ENCODE data around the gene TLE4. TPM values are rescaled to one million over a fixed set of nuclear protein-coding genes. Genes with fewer than 3 reads are reported as not detected.

Gene TLE4
- total and polyA plus RNA-seq, 2 donors = 28.7 to 41.7 TPM

- Histone ChIP-seq H3K27ac (ENCODE audit: low read depth) (no peak overlapping the region), H3K4me1 (ENCODE audit: insufficient read depth) (no peaks in the 10 kb centered on the region), H3K36me3 (ENCODE audit: insufficient read depth) (no peaks in the 10 kb centered on the region), H3K4me3 (ENCODE audit: low read depth, low read length) (no peak overlapping the region)
- peak; percentile 33 for DNase-seq (ENCODE audit: extremely low spot score)
- 23% methylated on average over 6 of the region's 6 CpGs for WGBS
Observed at GRCh38 chr9:79662537-79662956, 90.8 kb downstream of the TLE4 start.

DNA sequence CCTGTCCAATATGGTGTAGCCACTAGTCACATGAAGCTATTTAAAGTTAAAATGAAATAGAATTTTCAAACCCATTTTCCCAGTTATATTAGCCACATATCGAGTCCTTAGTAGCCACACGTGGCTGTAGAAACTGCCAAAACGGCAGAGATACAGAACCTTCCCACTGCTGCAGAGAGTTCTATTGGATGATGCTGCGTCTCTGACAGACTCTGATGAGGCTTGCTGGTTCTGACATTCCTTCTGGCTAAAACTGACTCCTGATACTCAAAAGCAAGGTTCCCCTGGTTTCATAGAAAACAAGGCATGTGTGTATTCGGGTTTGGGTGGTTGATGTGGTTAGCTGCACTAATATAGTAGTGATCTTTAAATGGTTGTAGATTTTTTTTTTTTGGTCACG, 91.5 kb downstream of the TLE4 start:
- WGBS = 54% methylated on average over 6 of the region's 6 CpGs
- Histone ChIP-seq H3K4me3 (ENCODE audit: low read depth, low read length) (no peak overlapping the region), H3K36me3 (ENCODE audit: insufficient read depth) (no peaks in the 10 kb centered on the region), H3K27ac (ENCODE audit: low read depth) (no peak overlapping the region), H3K4me1 (ENCODE audit: insufficient read depth) (no peaks in the 10 kb centered on the region)
- no peak for DNase-seq (ENCODE audit: extremely low spot score)

GRCh38 chr9:79663878-79664277, 92.1 kb downstream of the TLE4 start:
- Histone ChIP-seq H3K4me3 (ENCODE audit: low read depth, low read length) (no peak overlapping the region), H3K27ac (ENCODE audit: low read depth) (no peak overlapping the region), H3K4me1 (ENCODE audit: insufficient read depth) (no peaks in the 10 kb centered on the region), H3K36me3 (ENCODE audit: insufficient read depth) (no peaks in the 10 kb centered on the region)
- DNase-seq (ENCODE audit: extremely low spot score) = no peak
- 44% methylated on average over 13 of the region's 13 CpGs for WGBS

DNA sequence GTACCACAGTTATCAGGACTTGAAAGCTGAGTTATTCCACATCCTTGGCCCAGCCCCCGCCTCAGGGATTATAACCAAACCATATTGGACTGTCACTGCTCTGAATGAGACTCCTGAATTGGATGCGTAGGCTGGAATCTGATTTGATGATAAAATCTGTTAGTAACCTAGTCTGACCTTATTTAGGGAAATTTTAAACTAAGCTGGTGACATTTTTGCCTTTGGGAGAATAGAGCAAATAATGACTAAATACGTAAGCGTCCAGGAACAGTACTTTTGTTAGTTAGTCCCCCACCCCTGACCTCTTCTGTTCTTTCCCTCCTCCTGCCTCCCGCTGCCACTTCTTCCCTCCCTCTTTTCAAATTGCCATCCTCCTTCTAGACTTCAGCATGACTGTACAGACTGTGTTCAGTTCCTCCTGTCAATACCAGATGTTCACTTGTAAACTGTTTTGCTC, 92.6 kb downstream of the TLE4 start:
- no peak for DNase-seq (ENCODE audit: extremely low spot score)
- no peak overlapping the region for H3K27ac ChIP-seq (ENCODE audit: low read depth)
- 47% methylated on average over 5 of the region's 5 CpGs for WGBS
- no peaks in the 10 kb centered on the region for H3K36me3 ChIP-seq (ENCODE audit: insufficient read depth)
- H3K4me3 ChIP-seq (ENCODE audit: low read depth, low read length) = no peak overlapping the region
- no peaks in the 10 kb centered on the region for H3K4me1 ChIP-seq (ENCODE audit: insufficient read depth)

GRCh38 chr9:79665369-79665768, 93.6 kb downstream of the TLE4 start:
- no peak overlapping the region for H3K4me3 ChIP-seq (ENCODE audit: low read depth, low read length)
- no peak overlapping the region for H3K27ac ChIP-seq (ENCODE audit: low read depth)
- WGBS = 76% methylated on average over 8 of the region's 8 CpGs
- DNase-seq (ENCODE audit: extremely low spot score) = no peak
- H3K36me3 ChIP-seq (ENCODE audit: insufficient read depth) = no peaks in the 10 kb centered on the region
- H3K4me1 ChIP-seq (ENCODE audit: insufficient read depth) = peaks cover 2% of the 10 kb centered on the region

- no peak for DNase-seq (ENCODE audit: extremely low spot score)
Observed at GRCh38 chr9:79665931-79666330, 94.2 kb downstream of the TLE4 start.

DNA sequence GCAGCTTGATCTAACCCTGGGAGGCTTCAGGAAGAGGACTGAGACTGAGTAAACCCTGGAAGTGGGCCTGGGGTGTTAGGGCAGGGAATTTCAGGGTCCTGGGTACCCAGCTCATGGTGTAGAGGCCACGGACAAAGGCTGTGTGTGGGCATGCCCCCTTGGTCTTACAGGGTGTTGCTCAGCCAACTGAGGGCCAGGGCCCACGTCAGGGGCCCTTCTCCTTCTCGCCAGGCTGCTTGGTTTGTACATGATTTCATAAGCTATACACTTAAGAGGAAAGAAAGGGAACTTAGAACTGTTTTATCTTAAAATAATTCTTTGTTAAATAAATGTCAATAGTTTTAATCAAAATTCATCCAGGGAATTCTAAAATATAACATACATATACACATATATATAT, 95.4 kb downstream of the TLE4 start:
- no peak overlapping the region for H3K4me3 ChIP-seq (ENCODE audit: low read depth, low read length)
- no peak overlapping the region for H3K27ac ChIP-seq (ENCODE audit: low read depth)
- 89% methylated on average over 3 of the region's 3 CpGs for WGBS
- DNase-seq (ENCODE audit: extremely low spot score) = no peak
- no peaks in the 10 kb centered on the region for H3K36me3 ChIP-seq (ENCODE audit: insufficient read depth)
- peaks cover 2% of the 10 kb centered on the region for H3K4me1 ChIP-seq (ENCODE audit: insufficient read depth)

More at GRCh38 chr9:79665931-79666330, 94.2 kb downstream of the TLE4 start:
- WGBS = 89% methylated on average over 2 of the region's 2 CpGs
- Histone ChIP-seq H3K4me3 (ENCODE audit: low read depth, low read length) (no peak overlapping the region), H3K36me3 (ENCODE audit: insufficient read depth) (no peaks in the 10 kb centered on the region), H3K27ac (ENCODE audit: low read depth) (no peak overlapping the region), H3K4me1 (ENCODE audit: insufficient read depth) (peaks cover 2% of the 10 kb centered on the region)

DNA sequence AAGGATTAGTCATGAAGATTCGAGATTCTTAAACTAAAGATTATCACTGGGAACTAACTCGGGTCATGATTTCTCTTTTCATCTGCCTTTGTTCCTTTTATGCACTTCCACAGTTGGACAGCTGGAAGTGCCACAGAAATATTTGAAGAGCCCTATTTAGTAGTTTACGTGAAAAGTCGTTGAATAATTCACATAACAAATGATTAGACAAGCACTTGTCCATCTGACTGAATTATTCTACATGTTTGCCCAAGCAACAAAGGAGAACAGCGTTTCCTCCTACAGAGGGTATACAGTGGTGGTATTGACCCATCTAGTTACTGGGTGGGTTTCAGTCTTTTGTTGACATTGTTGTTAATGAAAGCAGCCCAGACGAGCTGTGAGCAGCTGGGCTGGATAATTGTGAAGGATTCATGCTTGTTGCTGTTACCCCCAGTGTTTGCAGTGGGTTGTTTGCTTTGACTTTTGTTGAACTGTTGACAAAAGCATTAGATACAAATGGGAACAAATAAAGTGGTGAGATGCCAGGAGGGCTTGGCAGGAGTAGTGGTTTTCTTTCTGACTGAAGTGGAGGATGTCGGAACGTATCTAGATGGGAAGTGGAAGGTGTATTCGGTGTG, 96.2 kb downstream of the TLE4 start:
- H3K36me3 ChIP-seq (ENCODE audit: insufficient read depth) = no peaks in the 10 kb centered on the region
- WGBS = 63% methylated on average over 9 of the region's 9 CpGs
- peaks cover 3% of the 10 kb centered on the region for H3K4me1 ChIP-seq (ENCODE audit: insufficient read depth)
- DNase-seq (ENCODE audit: extremely low spot score) = no peak
- H3K4me3 ChIP-seq (ENCODE audit: low read depth, low read length) = no peak overlapping the region
- no peak overlapping the region for H3K27ac ChIP-seq (ENCODE audit: low read depth)

- WGBS = 83% methylated on average over 4 of the region's 4 CpGs
- DNase-seq (ENCODE audit: extremely low spot score) = no peak
- H3K27ac ChIP-seq (ENCODE audit: low read depth) = no peak overlapping the region
- no peak overlapping the region for H3K4me3 ChIP-seq (ENCODE audit: low read depth, low read length)
- H3K36me3 ChIP-seq (ENCODE audit: insufficient read depth) = no peaks in the 10 kb centered on the region
- peaks cover 3% of the 10 kb centered on the region for H3K4me1 ChIP-seq (ENCODE audit: insufficient read depth)
Observed at GRCh38 chr9:79668956-79669355, 97.2 kb downstream of the TLE4 start.

GRCh38 chr9:79670269-79670961, 98.7 kb downstream of the TLE4 start:
- Histone ChIP-seq H3K4me3 (ENCODE audit: low read depth, low read length) (no peak overlapping the region), H3K27ac (ENCODE audit: low read depth) (no peak overlapping the region), H3K36me3 (ENCODE audit: insufficient read depth) (no peaks in the 10 kb centered on the region), H3K4me1 (ENCODE audit: insufficient read depth) (peaks cover 3% of the 10 kb centered on the region)
- 87% methylated on average over 3 of the region's 3 CpGs for WGBS
- no peak for DNase-seq (ENCODE audit: extremely low spot score)

- no peaks in the 10 kb centered on the region for H3K36me3 ChIP-seq (ENCODE audit: insufficient read depth)
- DNase-seq (ENCODE audit: extremely low spot score) = no peak
- H3K27ac ChIP-seq (ENCODE audit: low read depth) = no peak overlapping the region
- WGBS = 67% methylated on average over 2 of the region's 2 CpGs
- peaks cover 3% of the 10 kb centered on the region for H3K4me1 ChIP-seq (ENCODE audit: insufficient read depth)
- H3K4me3 ChIP-seq (ENCODE audit: low read depth, low read length) = no peak overlapping the region
Observed at GRCh38 chr9:79671558-79671957, 99.8 kb downstream of the TLE4 start.

DNA sequence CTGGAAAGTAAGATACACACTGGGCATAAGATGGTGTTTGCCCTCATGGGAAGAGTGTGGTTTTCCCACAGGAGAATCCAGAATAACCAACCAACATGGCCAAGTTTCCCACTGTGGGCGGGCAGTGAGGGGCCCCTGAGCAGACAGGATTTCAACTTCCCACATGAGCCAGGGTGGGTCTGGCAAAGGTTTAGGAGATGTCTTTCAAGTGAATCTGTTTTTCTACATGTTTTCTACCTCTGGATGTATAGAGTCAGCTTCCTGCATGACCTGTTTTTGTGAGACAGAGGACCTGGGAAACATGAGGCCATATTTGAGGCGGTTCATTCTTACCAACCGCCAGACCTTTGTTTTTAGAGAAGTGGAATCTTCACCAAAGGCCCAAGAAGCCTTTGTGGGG, 100.5 kb downstream of the TLE4 start:
- no peak overlapping the region for H3K27ac ChIP-seq (ENCODE audit: low read depth)
- 84% methylated on average over 3 of the region's 3 CpGs for WGBS
- H3K4me3 ChIP-seq (ENCODE audit: low read depth, low read length) = no peak overlapping the region
- peaks cover 3% of the 10 kb centered on the region for H3K4me1 ChIP-seq (ENCODE audit: insufficient read depth)
- no peaks in the 10 kb centered on the region for H3K36me3 ChIP-seq (ENCODE audit: insufficient read depth)
- no peak for DNase-seq (ENCODE audit: extremely low spot score)

DNA sequence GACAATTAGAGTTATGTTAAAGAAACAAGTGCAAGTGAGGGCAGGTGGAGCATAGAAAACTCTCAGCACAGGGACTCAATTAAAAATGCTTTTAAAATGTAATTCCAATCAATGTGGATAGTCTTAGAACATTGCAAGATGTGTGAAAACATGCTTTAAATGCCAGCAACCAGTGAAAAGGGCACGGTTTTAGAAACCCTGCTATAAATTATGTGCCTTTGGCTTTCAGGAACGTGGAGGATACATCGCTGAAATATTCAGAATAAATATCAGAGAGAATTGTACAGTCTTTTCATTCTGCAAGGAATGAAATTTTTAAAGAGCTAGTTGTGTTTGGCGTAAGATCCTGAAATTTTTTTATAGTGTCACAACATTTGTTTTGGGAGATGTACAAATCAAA, 101.1 kb downstream of the TLE4 start:
- H3K4me3 ChIP-seq (ENCODE audit: low read depth, low read length) = no peak overlapping the region
- no peaks in the 10 kb centered on the region for H3K36me3 ChIP-seq (ENCODE audit: insufficient read depth)
- DNase-seq (ENCODE audit: extremely low spot score) = no peak
- no peak overlapping the region for H3K27ac ChIP-seq (ENCODE audit: low read depth)
- H3K4me1 ChIP-seq (ENCODE audit: insufficient read depth) = peaks cover 3% of the 10 kb centered on the region
- 76% methylated on average over 4 of the region's 4 CpGs for WGBS

GRCh38 chr9:79673614-79674013, 101.8 kb downstream of the TLE4 start:
- H3K36me3 ChIP-seq (ENCODE audit: insufficient read depth) = no peaks in the 10 kb centered on the region
- peaks cover 3% of the 10 kb centered on the region for H3K4me1 ChIP-seq (ENCODE audit: insufficient read depth)
- H3K27ac ChIP-seq (ENCODE audit: low read depth) = no peak overlapping the region
- DNase-seq (ENCODE audit: extremely low spot score) = no peak
- WGBS = 88% methylated on average over 3 of the region's 3 CpGs
- no peak overlapping the region for H3K4me3 ChIP-seq (ENCODE audit: low read depth, low read length)
